GM21737 (cell line): ENCODE results near the gene AVPR1B.

Experiments
- ATAC-seq: cut with Tn5 transposase; IDR thresholded peaks from one replicate; pipeline ENCODE4 v1.9.1; 2021; ENCODE audit warnings: mild to moderate bottlenecking, moderate library complexity; ENCODE audit not compliant: unreplicated experiment

Gene AVPR1B

DNA sequence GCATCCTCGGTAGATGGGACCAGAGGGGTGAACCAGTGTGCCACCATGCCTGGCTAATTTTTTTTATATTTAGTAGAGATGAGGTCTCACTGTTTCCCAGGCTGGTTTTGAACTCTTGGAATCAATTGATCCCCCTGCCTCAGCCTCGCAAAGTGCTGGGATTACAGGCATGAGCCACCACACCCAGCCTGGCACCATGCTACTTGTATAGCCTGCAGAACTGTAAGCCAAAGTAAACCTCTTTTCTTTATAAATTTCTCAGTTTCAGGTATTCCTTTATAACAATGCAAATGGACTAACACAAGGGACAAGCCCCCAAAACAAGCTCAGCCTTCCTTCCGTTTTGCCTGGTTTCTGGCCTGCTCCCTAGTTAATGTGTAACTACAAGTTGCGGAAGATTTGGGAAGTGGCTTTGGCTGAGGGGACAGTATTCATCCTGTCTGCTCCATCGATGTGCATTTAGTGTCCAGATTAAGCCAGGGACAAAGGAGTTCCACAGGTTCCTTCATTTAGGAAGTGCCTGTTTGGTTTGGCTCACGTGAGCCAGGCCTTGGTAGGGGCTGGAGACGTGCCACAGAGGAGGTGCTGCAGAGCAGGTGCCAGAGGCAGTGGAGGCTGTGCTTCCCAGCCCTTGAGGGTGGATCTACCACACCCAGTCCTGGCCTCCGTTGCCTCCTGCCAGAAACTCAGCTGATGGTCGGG lies 4.4 kb downstream of the AVPR1B start:
- ATAC-seq = no peak

DNA sequence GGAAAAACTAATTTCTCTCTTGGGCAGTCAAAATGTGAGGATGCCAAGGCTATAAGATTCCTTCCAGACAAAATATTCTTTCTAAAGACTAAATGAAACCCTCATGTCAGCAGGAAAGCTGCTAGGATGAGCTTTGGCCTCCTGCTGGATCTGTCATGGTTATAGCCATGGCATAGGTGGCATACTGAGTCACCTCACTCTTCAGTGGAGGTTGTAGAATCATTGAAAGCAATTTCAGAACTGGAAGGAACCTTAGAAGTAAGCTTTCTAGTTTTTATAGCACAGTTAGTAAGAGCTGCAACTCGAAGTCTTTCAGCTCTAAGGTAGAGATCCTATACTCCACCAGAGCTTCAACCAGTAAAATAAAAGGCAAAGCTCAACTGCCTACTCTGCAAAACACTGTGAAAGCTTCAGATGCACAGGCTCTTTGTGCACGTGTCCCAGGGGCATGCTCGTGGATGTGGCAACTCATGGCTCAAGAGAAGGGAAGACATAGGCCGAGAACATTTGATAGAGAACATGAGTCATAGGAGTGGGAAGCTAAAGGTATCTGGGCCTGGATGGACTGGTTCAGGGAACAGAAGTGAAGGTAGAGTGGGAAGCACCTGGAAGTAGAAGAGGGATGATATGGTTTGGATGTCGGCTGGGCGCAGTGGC lies 5.8 kb downstream of the AVPR1B start:
- ATAC-seq = no peak

DNA sequence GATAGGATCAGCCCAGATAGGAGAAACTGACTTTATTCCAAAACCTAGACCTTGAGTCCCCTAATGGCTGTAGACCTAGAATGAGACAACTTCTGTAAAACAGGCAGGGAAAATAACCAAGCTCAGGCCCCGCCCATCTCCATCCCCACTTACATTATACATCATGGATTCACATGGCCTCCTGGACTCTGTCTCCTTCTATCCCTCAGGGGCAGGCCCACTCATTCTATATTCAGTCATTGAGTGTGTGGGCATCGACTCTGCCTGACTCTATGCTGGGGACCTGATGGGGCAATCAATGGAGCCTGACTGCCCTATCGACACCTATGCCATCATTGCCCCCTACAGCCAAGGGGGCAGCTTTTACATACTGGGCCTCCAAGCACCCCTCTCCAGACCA lies 6.4 kb downstream of the AVPR1B start:
- no peak for ATAC-seq

DNA sequence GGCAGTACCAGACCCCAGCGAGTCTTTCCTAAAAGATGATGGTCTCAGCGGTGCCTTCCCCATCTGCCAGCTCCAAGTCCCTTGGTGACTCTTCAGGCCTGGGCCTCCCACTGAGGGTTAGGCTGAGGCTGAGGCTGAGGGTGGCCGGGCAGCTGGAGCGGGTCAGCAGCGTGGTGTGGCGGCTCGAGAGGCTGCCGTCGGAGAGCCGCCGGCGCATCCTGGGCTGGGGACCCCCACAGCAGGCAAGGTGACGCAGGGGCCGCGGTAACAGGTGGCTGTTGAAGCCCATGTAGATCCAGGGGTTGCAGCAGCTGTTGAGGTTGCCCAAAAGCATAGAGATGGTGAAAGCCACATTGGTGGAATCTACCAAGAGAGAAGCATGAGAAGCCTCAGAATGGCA lies 7.0 kb downstream of the AVPR1B start:
- ATAC-seq = no peak

DNA sequence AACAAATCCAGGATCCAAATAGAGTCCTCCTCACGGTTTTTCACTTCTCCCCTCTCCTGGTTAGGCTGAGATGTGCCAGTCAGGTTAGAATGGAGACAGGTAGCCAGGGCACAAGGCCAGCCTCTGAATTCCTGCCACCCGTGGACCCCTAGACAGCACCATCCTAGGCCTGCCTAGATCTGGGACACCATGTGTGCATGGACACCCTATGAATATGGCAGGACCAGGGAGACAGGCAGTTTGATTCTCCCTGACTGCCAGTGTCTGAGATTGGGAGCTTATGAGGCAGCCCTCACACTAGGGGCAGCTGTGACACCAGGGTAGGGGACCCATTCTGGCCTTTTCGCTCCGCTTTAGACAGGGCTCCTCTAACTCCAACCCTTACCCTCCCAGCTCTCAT lies 7.5 kb downstream of the AVPR1B start:
- ATAC-seq = no peak

DNA sequence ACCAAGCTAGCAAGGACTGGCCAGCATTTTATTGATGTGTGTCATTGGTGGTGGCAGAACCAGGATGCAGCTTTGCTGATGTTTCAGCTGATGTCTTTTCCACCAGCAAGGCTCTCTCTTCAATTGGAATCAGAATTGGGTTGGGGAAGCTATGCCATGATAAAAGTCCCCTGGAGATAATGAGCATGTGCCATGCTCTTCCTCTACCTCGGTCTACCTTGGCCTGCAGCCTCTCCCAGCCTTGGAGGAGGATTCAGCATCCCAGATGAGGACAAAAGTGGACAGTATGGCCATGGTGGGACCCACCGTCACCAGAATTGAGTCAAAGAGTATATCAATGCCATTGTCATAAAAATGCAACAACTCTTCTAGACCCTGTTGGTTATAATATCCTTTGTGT lies 8.6 kb downstream of the AVPR1B start:
- ATAC-seq = no peak

DNA sequence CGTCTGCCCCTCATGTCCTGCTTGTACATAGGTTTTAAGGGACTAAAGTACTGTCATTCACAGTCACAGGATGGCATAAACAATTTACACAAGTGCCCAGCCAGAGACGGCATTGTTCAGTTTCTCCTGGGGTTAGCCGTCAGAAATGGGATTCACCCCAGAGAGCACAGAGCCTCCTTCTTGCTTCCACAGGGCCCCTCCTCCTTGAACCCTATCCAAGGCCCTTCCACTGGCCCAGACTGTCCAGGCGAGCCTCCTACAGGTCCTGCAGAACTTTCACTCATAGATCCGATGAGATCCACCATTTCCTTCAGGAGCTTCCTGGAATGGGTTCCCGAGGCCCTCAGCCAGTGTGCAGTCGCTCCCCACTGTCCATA lies 10.0 kb downstream of the AVPR1B start:
- no peak for ATAC-seq

DNA sequence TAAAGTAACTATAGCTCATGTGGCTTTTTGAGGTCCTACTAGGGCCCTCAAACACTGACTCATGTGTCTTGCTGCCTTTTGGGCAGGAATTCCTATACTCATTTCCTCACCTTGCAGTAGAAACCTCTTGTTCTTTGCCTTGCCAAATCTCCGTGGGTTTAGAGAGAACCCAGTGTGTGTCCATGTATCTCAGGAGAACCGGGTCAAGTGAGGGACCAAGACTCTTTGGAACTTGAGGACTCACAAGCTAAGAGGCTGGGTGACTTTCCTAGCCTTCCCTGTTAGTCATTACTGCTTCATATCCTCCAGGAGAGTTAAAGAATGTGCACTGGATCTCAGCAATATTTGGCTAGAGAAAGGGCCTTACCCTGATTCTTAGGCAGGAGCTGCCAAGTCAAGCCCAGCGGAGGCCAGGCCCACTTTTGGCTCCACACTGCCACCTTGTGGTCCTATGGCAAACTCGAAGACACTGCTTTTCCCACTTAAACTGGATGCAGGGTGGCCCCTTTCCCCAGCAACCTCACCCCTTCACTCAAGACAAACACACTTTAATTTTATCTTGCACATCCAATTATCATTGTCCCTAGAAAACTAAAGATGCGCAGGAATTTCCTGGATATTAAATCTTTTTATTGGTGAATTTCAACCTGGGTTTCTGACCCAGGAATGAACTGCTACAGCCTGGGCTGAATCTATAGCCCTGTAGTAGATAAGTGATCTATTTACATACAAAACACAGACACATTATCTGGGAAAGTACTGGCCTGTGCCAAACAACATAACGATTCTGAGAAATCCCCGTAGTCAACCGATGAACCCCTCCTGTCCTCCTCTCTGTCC lies 10.6 kb downstream of the AVPR1B start:
- ATAC-seq = peak; percentile 73

DNA sequence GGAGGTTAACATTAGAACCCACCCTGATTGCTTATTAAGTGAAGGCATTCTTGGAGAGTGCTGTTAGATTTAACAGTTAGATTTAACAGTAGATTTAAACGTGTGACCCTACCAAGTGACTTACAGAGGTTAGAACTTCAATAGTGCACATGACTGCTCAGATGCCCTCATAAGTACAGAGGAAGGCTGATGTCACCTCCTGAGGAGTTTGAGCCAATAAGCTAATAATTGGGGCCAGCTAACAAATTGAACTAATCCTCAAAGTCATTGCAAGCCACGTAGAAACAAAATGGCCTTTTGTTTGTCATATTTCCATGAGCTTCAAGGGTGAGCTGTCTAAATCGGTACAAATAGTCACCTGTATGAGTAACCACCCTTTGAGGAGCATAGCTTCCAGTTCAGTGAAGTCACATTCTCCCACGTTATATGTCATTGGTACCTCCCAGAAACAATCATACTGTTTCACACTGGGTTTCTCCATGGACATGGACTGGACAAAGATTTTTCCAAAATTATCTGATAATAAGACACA lies 11.7 kb downstream of the AVPR1B start:
- no peak for ATAC-seq

DNA sequence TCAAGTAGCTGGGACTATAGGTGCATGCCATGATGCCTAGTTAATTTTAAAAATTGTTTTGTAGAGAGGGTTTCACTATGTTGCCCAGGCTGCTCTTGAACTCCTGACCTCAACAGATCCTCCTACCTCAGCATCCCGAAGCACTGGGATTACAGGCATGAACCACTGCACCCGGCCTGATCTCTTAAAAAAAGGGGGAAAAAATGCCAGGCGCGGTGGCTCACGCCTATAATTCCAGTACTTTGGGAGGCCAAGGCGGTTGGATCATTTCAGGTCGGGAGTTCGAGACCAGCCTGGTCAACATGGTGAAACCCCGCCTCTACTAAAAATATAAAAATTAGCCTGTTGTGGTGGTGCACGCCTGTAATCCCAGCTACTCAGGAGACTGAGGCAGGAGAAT lies 13.2 kb downstream of the AVPR1B start:
- ATAC-seq = no peak

DNA sequence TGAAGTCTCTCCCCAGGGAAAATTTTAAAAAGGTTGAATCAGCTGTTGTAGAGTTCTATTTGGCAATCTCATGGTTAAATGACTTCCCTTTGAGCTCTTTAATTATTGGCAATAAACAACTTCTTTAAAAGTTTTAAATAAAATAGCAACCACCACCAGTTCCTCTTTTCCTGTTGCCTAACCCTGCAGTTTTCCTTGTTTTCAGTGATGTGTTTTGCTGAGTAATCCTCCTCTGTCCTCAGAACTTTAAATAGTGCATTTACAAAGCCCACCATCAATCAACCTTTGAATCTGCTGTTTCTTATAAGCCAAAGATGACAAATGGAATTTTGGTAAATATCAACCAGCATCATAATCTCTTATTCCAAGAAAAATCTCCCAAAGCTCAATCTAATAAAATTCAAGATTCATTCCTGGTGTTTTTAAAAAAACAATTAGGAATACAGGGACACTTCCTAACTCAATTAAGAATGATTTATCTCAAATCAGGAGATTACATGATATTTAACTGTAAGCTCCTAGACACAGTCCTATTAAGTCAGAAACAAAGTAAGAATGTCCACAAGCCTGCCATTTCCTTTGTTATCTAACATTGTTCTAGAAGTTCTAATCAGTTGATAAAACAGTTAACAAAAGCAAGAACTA lies 14.8 kb downstream of the AVPR1B start:
- ATAC-seq = no peak

DNA sequence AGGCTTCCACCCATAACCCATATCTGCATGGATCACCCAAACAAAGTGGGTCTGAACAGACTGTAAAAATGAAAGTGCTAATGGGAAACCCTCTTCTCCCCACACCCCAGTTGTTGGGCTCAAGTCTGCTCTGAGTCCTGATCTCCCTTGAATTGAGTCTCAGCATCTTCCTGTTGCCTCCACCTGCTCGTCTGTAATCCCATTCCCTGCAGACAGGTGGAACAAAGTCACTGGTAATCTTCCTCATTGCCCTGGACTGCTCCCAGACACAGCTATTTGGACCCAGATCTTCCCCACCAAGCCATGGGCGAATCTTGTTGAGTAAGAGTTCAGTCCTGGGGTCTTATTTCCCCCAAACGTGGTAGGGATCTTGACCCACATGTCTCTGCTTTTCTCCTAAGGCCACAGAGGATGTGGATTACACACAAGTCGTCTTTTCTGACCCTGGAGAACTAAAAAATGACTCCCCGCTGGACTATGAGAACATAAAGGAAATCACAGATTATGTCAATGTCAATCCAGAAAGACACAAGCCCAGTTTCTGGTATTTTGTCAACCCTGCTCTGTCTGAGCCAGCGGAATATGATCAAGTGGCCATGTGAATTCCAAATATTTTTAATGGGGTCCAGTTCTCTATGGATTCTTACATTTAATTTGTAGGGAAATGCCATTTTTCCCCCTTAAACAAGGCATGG lies 15.7 kb downstream of the AVPR1B start:
- no peak for ATAC-seq

DNA sequence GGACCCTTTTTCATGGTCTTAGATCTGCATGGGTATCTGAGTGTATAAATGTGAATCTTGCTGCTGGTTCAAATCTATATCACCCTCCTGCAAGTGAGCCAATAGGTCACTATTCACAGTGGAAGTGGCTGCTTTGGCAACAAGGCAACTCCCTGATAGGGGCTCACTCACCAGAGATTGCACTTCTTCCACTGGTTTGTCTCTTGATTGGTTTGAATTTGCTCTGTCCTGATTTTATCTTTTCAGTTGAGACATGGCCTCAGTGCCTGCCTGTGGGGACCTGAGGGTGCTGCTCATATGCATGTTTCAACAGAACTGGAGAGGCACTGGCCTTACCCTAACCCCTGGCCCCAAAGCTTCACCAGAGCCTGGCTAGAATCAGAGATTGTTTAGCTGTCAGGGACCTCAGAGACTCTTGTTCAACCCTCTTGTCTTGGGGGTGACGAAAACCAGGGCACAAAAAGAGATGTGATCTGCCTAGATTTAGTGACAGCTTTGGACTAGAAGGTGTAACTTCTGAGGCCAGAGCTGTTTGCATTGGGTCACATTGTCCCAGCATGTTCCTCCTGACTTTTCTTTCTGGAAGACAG lies 16.9 kb downstream of the AVPR1B start:
- no peak for ATAC-seq

DNA sequence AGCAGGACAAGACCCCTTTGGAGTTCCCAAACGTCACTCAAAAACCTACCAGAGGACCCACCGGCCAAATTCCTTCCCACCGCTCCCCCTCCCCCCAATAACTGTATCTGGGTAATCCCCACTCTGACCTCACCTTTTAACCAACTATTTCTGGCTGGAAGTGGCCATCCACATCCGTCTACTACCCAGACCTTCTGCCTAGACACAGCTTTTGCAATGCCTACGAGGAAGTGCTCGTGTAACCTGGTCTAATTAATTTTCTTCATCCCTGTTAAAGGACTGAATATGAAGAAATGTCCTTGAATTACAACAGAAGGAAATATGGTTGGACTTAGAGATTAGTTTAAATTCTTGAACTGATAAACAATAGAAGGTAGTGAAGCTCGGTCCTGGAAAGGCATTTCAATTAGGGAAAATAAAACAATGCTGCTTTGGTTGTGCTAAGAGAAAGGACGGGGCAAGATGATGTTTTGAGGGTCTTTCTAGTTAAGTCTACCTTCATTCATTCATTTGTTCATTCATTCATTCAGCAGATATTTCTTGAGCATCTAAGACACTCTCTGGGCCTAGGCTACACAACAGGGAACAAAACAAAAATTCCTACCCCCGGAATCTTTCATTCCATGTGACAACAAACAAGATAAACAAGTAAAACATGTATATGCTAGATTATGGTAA lies 18.8 kb downstream of the AVPR1B start:
- ATAC-seq = no peak

DNA sequence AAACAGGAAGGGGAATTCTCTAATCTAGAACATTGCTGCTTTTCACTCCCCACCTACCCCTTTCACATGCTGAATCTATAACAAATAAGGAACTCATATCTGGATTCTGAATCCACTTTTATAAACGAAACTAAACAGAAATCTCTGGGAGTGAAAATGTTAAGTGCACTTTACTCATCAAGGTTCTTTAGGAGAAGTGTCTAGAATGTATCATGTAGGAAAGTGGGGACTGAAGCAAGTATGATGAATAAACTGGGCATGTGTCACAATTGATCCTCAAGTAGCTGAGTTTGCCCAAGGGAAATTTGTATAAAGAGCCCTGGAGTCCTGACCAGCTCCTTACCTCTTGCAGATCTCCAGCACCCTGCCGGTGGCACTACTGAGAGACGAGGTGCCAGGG lies 19.8 kb downstream of the AVPR1B start:
- no peak for ATAC-seq

DNA sequence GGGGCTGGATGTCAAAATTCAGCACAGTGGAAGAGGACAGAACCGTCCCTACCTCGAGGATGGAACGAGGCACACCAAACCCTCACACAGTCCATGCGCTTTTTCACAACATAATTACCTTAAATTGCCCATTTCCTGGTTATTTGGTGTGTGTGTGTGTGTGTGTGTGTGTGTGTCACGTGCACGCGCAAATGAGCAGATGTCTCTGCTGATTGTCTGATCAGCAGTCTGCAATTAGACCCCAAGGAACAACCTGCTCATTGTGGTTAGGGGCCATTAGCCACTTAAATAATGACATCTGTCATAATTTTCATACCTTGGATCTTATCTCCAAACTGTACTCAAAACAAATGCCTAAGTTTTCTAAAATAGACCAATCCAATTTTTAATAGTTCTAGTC lies 23.2 kb downstream of the AVPR1B start:
- ATAC-seq = no peak

DNA sequence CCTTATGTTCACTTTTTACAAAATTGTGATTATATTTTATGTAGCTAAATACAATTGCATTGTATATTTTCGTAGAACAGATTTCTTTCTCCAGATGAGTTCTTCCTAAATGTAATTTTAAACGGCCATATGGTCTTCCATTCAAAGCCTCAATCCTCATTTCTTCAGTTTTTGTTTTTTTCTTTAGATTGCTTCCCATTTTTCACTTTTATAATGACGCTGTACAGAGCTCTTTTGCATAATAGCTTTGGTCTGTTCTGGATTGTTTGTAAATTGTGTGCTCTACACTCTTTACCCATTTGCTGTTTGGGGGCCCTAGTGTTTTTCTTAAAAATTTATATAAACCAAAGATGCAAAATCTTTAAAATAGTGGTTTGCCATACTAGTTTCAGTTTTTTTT lies 27.8 kb downstream of the AVPR1B start:
- no peak for ATAC-seq

DNA sequence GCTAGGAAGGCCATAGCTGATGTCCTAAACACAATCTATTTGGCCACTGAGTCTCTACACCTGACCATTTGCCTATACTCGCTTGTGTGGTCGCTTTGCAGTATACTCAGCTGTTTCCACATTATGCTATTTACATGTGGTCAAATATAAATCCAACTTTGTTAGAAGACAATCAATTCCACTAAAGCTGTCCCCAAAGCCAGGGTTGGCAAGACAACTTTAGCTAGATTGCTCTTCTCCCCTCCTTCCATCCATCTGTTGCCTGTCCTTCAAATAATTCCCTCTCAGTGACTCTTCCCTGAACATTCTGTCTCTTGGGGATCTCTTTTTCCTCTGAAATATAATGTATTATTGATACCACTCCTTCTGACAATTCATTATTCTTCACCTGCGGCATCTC lies 30.1 kb downstream of the AVPR1B start:
- no peak for ATAC-seq

DNA sequence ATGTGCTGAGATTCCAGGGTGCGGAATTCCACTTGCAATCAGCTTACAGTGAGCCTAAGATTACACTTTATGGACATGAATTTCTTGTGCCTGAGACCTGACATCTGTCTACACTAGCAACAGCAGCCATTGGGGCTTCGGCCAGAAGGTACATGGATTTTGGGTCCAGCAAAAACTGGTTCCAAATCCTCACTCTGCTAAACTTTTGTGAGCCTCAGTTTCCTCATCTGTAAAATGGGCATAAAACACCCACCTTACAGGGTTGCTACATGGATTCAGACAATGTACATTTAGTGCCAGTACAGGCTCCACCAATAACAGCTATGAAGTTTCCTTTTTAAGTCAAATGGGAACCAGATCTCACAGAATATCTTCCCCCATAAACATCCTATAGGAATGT lies 33.4 kb downstream of the AVPR1B start:
- ATAC-seq = no peak
